ENCODE results near the gene SLITRK5. TPM values are rescaled to one million over a fixed set of nuclear protein-coding genes. Genes with fewer than 3 reads are reported as not detected.
A peak's percentile ranks its signal among the peaks of the same experiment; 100 is the strongest.

The SLITRK5 gene
- total and polyA plus RNA-seq, 2 experiments from 2014 or later, result 0.50 to 1.6 TPM

DNA sequence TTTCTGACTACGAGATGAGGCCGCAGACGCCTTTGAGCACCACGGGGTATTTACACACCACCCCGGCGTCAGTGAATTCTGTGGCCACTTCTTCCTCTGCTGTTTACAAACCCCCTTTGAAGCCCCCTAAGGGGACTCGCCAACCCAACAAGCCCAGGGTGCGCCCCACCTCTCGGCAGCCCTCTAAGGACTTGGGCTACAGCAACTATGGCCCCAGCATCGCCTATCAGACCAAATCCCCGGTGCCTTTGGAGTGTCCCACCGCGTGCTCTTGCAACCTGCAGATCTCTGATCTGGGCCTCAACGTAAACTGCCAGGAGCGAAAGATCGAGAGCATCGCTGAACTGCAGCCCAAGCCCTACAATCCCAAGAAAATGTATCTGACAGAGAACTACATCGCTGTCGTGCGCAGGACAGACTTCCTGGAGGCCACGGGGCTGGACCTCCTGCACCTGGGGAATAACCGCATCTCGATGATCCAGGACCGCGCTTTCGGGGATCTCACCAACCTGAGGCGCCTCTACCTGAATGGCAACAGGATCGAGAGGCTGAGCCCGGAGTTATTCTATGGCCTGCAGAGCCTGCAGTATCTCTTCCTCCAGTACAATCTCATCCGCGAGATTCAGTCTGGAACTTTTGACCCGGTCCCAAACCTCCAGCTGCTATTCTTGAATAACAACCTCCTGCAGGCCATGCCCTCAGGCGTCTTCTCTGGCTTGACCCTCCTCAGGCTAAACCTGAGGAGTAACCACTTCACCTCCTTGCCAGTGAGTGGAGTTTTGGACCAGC, 5.3 kb downstream of the SLITRK5 start (continued):
- TF ChIP-seq, protein P1, sequence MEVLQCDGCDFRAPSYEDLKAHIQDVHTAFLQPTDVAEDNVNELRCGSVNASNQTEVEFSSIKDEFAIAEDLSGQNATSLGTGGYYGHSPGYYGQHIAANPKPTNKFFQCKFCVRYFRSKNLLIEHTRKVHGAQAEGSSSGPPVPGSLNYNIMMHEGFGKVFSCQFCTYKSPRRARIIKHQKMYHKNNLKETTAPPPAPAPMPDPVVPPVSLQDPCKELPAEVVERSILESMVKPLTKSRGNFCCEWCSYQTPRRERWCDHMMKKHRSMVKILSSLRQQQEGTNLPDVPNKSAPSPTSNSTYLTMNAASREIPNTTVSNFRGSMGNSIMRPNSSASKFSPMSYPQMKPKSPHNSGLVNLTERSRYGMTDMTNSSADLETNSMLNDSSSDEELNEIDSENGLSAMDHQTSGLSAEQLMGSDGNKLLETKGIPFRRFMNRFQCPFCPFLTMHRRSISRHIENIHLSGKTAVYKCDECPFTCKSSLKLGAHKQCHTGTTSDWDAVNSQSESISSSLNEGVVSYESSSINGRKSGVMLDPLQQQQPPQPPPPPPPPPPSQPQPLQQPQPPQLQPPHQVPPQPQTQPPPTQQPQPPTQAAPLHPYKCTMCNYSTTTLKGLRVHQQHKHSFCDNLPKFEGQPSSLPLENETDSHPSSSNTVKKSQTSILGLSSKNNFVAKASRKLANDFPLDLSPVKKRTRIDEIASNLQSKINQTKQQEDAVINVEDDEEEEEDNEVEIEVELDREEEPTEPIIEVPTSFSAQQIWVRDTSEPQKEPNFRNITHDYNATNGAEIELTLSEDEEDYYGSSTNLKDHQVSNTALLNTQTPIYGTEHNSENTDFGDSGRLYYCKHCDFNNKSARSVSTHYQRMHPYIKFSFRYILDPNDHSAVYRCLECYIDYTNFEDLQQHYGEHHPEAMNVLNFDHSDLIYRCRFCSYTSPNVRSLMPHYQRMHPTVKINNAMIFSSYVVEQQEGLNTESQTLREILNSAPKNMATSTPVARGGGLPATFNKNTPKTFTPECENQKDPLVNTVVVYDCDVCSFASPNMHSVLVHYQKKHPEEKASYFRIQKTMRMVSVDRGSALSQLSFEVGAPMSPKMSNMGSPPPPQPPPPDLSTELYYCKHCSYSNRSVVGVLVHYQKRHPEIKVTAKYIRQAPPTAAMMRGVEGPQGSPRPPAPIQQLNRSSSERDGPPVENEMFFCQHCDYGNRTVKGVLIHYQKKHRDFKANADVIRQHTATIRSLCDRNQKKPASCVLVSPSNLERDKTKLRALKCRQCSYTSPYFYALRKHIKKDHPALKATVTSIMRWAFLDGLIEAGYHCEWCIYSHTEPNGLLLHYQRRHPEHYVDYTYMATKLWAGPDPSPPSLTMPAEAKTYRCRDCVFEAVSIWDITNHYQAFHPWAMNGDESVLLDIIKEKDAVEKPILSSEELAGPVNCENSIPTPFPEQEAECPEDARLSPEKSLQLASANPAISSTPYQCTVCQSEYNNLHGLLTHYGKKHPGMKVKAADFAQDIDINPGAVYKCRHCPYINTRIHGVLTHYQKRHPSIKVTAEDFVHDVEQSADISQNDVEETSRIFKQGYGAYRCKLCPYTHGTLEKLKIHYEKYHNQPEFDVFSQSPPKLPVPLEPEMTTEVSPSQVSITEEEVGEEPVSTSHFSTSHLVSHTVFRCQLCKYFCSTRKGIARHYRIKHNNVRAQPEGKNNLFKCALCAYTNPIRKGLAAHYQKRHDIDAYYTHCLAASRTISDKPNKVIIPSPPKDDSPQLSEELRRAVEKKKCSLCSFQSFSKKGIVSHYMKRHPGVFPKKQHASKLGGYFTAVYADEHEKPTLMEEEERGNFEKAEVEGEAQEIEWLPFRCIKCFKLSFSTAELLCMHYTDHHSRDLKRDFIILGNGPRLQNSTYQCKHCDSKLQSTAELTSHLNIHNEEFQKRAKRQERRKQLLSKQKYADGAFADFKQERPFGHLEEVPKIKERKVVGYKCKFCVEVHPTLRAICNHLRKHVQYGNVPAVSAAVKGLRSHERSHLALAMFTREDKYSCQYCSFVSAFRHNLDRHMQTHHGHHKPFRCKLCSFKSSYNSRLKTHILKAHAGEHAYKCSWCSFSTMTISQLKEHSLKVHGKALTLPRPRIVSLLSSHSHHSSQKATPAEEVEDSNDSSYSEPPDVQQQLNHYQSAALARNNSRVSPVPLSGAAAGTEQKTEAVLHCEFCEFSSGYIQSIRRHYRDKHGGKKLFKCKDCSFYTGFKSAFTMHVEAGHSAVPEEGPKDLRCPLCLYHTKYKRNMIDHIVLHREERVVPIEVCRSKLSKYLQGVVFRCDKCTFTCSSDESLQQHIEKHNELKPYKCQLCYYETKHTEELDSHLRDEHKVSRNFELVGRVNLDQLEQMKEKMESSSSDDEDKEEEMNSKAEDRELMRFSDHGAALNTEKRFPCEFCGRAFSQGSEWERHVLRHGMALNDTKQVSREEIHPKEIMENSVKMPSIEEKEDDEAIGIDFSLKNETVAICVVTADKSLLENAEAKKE (CRISPR knock-in tag; IDR thresholded peaks at IDR 0.05), result 0 out of 2 replicates have a peak, but pooled peaks have one; percentile 45
- no peak for TF ChIP-seq ZNF331 (CRISPR knock-in tag; IDR thresholded peaks at IDR 0.05; ENCODE audit: low read depth)
- no peak for TF ChIP-seq ZNF114 (CRISPR knock-in tag; IDR thresholded peaks at IDR 0.05)
- TF ChIP-seq STAT1 (IDR thresholded peaks at IDR 0.05; ENCODE audit: unreplicated experiment), result no peak

DNA sequence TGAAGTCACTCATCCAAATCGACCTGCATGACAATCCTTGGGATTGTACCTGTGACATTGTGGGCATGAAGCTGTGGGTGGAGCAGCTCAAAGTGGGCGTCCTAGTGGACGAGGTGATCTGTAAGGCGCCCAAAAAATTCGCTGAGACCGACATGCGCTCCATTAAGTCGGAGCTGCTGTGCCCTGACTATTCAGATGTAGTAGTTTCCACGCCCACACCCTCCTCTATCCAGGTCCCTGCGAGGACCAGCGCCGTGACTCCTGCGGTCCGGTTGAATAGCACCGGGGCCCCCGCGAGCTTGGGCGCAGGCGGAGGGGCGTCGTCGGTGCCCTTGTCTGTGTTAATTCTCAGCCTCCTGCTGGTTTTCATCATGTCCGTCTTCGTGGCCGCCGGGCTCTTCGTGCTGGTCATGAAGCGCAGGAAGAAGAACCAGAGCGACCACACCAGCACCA, 5.9 kb downstream of the SLITRK5 start:
- peak; percentile 8 for DNase-seq (ENCODE audit: low spot score)
- no peaks in the 10 kb centered on the region for H3K9me2 ChIP-seq (ENCODE audit: insufficient read depth)
- peaks cover 18% of the 10 kb centered on the region for H4K20me1 ChIP-seq (replicated peaks; ENCODE audit: insufficient read depth)
- peaks cover 46% of the 10 kb centered on the region for H3K4me1 ChIP-seq (ENCODE audit: insufficient read depth)
- peak; percentile 4 for ATAC-seq
- H3F3A ChIP-seq (replicated peaks; ENCODE audit: low read depth), result no peaks in the 10 kb centered on the region
- H3K27ac ChIP-seq (ENCODE audit: low read depth), result no peak overlapping the region
- no peak overlapping the region for H3K27ac Mint-ChIP-seq
- peak overlapping the region; percentile 99 for H3K4me2 ChIP-seq
- peaks cover 14% of the 10 kb centered on the region for H3K36me3 Mint-ChIP-seq (ENCODE audit: low read depth)
- no peaks in the 10 kb centered on the region for H3K79me2 ChIP-seq (replicated peaks; ENCODE audit: insufficient read depth)
- H3K36me3 ChIP-seq (ENCODE audit: insufficient read depth), result no peaks in the 10 kb centered on the region
- peaks cover 66% of the 10 kb centered on the region for H3K27me3 ChIP-seq (ENCODE audit: insufficient read depth)
- H3K4me3 ChIP-seq, result peak overlapping the region; percentile 88
- H3K9me3 Mint-ChIP-seq, result peaks cover 16% of the 10 kb centered on the region; the same call in 2 of the 3 replicates
- H2AFZ ChIP-seq, result peak overlapping the region; percentile 98; the same call in 1 of the 2 replicates
- H3K27me3 Mint-ChIP-seq (ENCODE audit: insufficient read depth, low read depth, poor library complexity), result peaks cover 65% of the 10 kb centered on the region
- peak overlapping the region; percentile 85 for H3K4me3 Mint-ChIP-seq
- peaks cover 37% of the 10 kb centered on the region for H3K4me1 Mint-ChIP-seq
- TF ChIP-seq ZNF114 (CRISPR knock-in tag; IDR thresholded peaks at IDR 0.05), result no peak
- no peak for TF ChIP-seq CREB1 (CRISPR knock-in tag; IDR thresholded peaks at IDR 0.05; ENCODE audit: low read depth)
- TF ChIP-seq, protein P1 (CRISPR knock-in tag; IDR thresholded peaks at IDR 0.05), result no peak
- TF ChIP-seq, protein P2, sequence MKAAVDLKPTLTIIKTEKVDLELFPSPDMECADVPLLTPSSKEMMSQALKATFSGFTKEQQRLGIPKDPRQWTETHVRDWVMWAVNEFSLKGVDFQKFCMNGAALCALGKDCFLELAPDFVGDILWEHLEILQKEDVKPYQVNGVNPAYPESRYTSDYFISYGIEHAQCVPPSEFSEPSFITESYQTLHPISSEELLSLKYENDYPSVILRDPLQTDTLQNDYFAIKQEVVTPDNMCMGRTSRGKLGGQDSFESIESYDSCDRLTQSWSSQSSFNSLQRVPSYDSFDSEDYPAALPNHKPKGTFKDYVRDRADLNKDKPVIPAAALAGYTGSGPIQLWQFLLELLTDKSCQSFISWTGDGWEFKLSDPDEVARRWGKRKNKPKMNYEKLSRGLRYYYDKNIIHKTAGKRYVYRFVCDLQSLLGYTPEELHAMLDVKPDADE (IDR thresholded peaks at IDR 0.05), result no peak
- no peak for TF ChIP-seq EZH2phosphoT487 (IDR thresholded peaks at IDR 0.05; ENCODE audit: unreplicated experiment)

Data from GM23338 (cell line).